Lower leg skin (tissue), 4 donors: ENCODE measurements around the gene MASTL. TPM values are rescaled to one million over a fixed set of nuclear protein-coding genes. Genes with fewer than 3 reads are reported as not detected.

Experiments used
- DNase-seq, 2 donors: peaks; one replicate each; pipeline ENCODE4 v3.0.0-alpha.2; 2019; ENCODE audit warnings: low spot score in 2 of 2
- H3K4me3 ChIP-seq: fragments of 200-600 bp; sonication (generic); 2 replicates; pipeline ENCODE4 v1.5.1; 2017; ENCODE audit warnings: mild to moderate bottlenecking, low read depth; ENCODE audit not compliant: poor library complexity, severe bottlenecking
- POLR2A ChIP-seq, 2 donors: fragments of 450-650 bp; IDR thresholded peaks; one replicate each; pipeline ENCODE4 v1.6.1; 2016 to 2017; ENCODE audit warnings: antibody characterized with exemption in 2 of 2, mild to moderate bottlenecking in 1 of 2, moderate library complexity in 1 of 2
- WGBS, 2 donors: methylation state at CpG; one replicate each; pipeline ENCODE4 v1.1.5; 2018; 5-methylcytosine and 5-hydroxymethylcytosine counted together
- intact Hi-C: fragments of 100-400 bp; cut with DNase I; formaldehyde crosslinking; loops from one replicate; pipeline ENCODE4 v1.15.0; 2023; ENCODE audit warnings: low total_unique reads
- total RNA-seq, 4 donors: library from RNA; depleted of rRNA; stranded (reverse); fragments of >200 nt; gene quantifications; one replicate each; pipeline ENCODE4 v1.1.0, GENCODE V29; 2016
- TF ChIP-seq, protein P1 (sequence below), 3 donors: fragments of 450-650 bp; IDR thresholded peaks; one replicate each; pipeline ENCODE4 v1.5.1; 2016; ENCODE audit warnings: antibody characterized with exemption in 3 of 3, mild to moderate bottlenecking in 3 of 3, moderate library complexity in 2 of 3

Gene MASTL
- total RNA-seq, 4 donors from 2014 or later, result 6.2 to 13.9 (median 9.3) TPM

DNA sequence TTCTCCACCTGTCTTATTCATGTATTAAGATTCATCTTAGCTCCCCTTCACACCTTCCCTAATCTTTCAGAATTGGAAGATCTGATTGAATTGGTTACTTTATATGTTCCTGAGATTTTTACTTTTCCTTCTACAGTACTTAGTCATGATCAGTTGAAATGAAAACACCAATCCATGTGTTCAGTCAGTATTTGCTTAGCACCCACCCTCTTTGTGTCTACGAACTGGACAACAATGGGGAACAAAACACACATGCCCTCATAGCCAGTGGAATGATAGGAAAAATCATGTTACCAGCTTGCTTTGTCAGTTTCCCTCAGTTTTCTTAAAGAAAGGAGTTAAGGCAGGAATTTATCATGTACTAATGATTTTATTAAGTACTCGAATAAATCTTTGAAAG lies 2.0 kb downstream of the MASTL start:
- no peak for TF ChIP-seq POLR2A (IDR thresholded peaks at IDR 0.05)
- intact Hi-C loops, result no loop called here
- WGBS, 2 donors, result 82 to 85% methylated on average over 2 of the region's 2 CpGs
- no peak for DNase-seq
- H3K4me3 ChIP-seq, result no peak overlapping the region

DNA sequence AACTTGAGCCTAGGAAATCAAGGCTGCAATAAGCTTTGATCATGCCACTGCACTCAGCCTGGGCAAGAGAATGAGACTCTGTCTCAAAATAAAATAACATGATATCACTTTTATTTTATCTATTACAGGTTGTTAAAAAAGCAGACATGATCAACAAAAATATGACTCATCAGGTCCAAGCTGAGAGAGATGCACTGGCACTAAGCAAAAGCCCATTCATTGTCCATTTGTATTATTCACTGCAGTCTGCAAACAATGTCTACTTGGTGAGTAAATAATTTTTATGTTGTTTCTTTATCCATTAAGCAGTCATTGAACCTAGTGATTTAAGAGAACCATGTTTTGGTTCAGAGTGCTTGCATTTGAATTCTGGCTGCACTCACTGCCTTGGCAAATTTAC lies 3.3 kb downstream of the MASTL start:
- DNase-seq, result no peak
- intact Hi-C loops, result no loop called here
- H3K4me3 ChIP-seq, result no peak overlapping the region
- TF ChIP-seq POLR2A (IDR thresholded peaks at IDR 0.05), result no peak
- TF ChIP-seq, protein P1, sequence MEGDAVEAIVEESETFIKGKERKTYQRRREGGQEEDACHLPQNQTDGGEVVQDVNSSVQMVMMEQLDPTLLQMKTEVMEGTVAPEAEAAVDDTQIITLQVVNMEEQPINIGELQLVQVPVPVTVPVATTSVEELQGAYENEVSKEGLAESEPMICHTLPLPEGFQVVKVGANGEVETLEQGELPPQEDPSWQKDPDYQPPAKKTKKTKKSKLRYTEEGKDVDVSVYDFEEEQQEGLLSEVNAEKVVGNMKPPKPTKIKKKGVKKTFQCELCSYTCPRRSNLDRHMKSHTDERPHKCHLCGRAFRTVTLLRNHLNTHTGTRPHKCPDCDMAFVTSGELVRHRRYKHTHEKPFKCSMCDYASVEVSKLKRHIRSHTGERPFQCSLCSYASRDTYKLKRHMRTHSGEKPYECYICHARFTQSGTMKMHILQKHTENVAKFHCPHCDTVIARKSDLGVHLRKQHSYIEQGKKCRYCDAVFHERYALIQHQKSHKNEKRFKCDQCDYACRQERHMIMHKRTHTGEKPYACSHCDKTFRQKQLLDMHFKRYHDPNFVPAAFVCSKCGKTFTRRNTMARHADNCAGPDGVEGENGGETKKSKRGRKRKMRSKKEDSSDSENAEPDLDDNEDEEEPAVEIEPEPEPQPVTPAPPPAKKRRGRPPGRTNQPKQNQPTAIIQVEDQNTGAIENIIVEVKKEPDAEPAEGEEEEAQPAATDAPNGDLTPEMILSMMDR (IDR thresholded peaks at IDR 0.05), result no peak

DNA sequence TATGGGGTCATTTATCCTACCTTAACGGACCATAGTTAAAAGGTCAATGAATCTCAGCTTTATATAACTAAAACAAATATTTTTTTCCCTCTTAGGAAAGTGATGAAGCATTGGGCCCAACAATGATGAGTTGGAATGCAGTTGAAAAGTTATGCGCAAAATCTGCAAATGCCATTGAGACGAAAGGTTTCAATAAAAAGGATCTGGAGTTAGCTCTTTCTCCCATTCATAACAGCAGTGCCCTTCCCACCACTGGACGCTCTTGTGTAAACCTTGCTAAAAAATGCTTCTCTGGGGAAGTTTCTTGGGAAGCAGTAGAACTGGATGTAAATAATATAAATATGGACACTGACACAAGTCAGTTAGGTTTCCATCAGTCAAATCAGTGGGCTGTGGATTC lies 14.7 kb downstream of the MASTL start:
- H3K4me3 ChIP-seq, result no peak overlapping the region
- no peak for DNase-seq
- TF ChIP-seq, protein P1 (IDR thresholded peaks at IDR 0.05), result no peak
- TF ChIP-seq POLR2A (IDR thresholded peaks at IDR 0.05), result no peak
- intact Hi-C loops, result no loop called here
- 92 to 93% methylated on average over 4 of the region's 4 CpGs for WGBS, 2 donors

DNA sequence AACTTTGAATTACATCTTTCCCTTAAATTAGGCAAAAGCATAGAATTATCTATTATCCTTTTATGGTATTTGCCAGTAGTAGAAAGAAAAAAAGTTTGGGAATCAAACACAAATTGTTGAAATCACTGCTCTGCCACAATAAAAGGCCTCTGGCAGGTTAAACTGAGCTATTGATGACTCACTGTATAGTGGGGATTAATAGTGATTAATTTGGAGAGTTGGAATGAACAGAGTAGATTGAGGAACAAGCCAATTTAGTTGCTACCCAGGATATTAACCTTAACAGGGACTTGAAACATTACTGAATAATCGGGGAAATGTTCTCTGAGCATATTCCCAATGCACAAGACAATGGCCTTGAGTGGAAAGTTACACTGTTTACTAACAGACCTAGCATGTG lies 33.1 kb downstream of the MASTL start:
- no peak for DNase-seq
- no peak overlapping the region for H3K4me3 ChIP-seq
- intact Hi-C loops, result no loop called here
- no peak for TF ChIP-seq POLR2A (IDR thresholded peaks at IDR 0.05)
- TF ChIP-seq, protein P1 (IDR thresholded peaks at IDR 0.05), result no peak
- 93 to 100% methylated on average over 1 of the region's 1 CpG for WGBS, 2 donors

DNA sequence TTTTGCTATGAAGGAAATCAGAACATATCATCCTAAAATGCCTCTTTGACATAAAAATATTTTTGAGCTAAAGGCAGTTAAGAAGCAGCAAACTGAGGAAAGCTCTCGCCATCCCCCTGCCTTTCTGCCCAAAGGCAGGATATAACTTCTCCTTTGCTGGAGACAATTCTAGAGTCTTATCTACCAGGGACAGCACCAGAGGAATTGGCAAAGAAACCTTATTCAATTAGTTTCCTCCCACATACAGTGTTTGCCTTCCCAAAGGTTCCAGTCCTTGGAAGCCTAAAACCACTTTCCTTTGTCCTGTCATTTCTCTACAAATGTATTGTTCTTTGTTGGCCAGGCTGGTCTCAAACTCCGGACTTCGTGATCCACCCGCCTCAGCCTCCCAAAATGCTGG lies 33.7 kb downstream of the MASTL start:
- intact Hi-C loops, result no loop called here
- no peak overlapping the region for H3K4me3 ChIP-seq
- DNase-seq, result no peak
- WGBS, 2 donors, result 94 to 98% methylated on average over 4 of the region's 4 CpGs
- TF ChIP-seq, protein P1 (IDR thresholded peaks at IDR 0.05), result no peak
- TF ChIP-seq POLR2A (IDR thresholded peaks at IDR 0.05), result no peak

DNA sequence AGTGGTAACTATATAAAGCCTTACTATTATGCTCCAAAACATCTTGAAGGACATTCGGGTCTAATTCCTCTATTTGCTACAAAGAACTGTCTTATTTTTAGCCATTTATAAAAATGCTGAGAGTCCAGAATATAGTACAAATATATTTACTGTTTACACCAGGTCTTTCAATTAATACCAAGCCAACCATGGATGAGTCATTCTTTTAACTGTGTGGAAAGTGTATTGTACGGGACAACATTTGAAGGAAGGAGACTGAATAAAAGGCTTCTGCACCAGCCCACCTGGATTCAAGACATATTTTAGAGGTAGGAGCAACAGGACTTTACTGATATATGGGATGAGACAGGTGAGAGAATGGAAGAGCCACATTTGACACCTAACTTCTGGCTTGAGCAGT lies 35.4 kb downstream of the MASTL start:
- no peak for TF ChIP-seq POLR2A (IDR thresholded peaks at IDR 0.05)
- TF ChIP-seq, protein P1 (IDR thresholded peaks at IDR 0.05), result no peak
- intact Hi-C loops, result no loop called here
- WGBS, 2 donors, result 76 to 87% methylated on average over 2 of the region's 2 CpGs
- DNase-seq, result no peak
- no peak overlapping the region for H3K4me3 ChIP-seq
